Natural killer cell (primary cell): ENCODE measurements around the gene ANKFN1. TPM values are rescaled to one million over a fixed set of nuclear protein-coding genes. Genes with fewer than 3 reads are reported as not detected.

Experiments
- ATAC-seq, 3 donors: fragments of 150-1000 bp in 2 of 3; fragments of 200-7000 bp in 1 of 3; cut with Tn5 transposase; 1 replicate in 1 of 3; 2 replicates in 2 of 3; pipeline ENCODE4 v1.10.0; 2021; ENCODE audit warnings: mild to moderate bottlenecking in 2 of 3, moderate library complexity in 2 of 3
- DNase-seq, 2 donors: peaks; one replicate each; pipeline versions ENCODE4 v3.0.0 to v3.0.0-alpha.2; 2013 to 2021; ENCODE audit warnings: mixed read lengths in 1 of 2
- H3K27ac ChIP-seq: one replicate; pipeline ENCODE4 v1.5.1; 2013; ENCODE audit warnings: mild to moderate bottlenecking, low read length
- H3K27me3 ChIP-seq: one replicate; pipeline ENCODE4 v1.6.1; 2013; ENCODE audit warnings: low read length; ENCODE audit not compliant: control insufficient read depth, insufficient read depth
- H3K36me3 ChIP-seq: one replicate; pipeline ENCODE4 v1.6.1; 2013; ENCODE audit warnings: low read length; ENCODE audit not compliant: control insufficient read depth, insufficient read depth
- H3K4me1 ChIP-seq: one replicate; pipeline ENCODE4 v1.6.1; 2013; ENCODE audit warnings: low read length; ENCODE audit not compliant: control insufficient read depth, insufficient read depth
- H3K4me3 ChIP-seq: one replicate; pipeline ENCODE4 v1.5.1; 2013; ENCODE audit warnings: low read length
- H3K9me3 ChIP-seq: one replicate; pipeline ENCODE4 v1.6.1; 2013; ENCODE audit warnings: low read length; ENCODE audit not compliant: control insufficient read depth, insufficient read depth
- H3K27ac Mint-ChIP-seq, 2 donors: one replicate each; pipeline ENCODE4 v1.8.0; 2022; ENCODE audit warnings: mild to moderate bottlenecking in 2 of 2, mixed read lengths in 2 of 2, moderate library complexity in 1 of 2
- H3K27me3 Mint-ChIP-seq, 2 donors: one replicate each; pipeline ENCODE4 v1.8.0; 2022; ENCODE audit warnings: low read depth in 2 of 2, mixed read lengths in 2 of 2
- H3K36me3 Mint-ChIP-seq: one replicate; pipeline ENCODE4 v1.8.0; 2022; ENCODE audit warnings: mixed read lengths
- H3K4me1 Mint-ChIP-seq, 2 donors: one replicate each; pipeline ENCODE4 v1.8.0; 2022; ENCODE audit warnings: mixed read lengths in 2 of 2
- H3K4me3 Mint-ChIP-seq: one replicate; pipeline ENCODE4 v1.8.0; 2022; ENCODE audit warnings: mild to moderate bottlenecking, moderate library complexity, mixed read lengths
- H3K9me3 Mint-ChIP-seq, 2 donors: one replicate each; pipeline ENCODE4 v1.8.0; 2022; ENCODE audit warnings: mixed read lengths in 2 of 2
- WGBS: methylation state at CpG from one replicate; pipeline ENCODE4 v1.1.7; 2013; ENCODE audit warnings: missing lambda C conversion rate; ENCODE audit not compliant: insufficient coverage; 5-methylcytosine and 5-hydroxymethylcytosine counted together
- intact Hi-C: fragments of 100-400 bp; cut with micrococcal nuclease; formaldehyde crosslinking; loops from one replicate; pipeline ENCODE4 v1.14.2; 2022
- total RNA-seq, 4 donors: library from RNA; stranded (reverse); fragments of 120-200 nt in 1 of 4; gene quantifications; one replicate each; pipeline versions ENCODE4 v1.2.3 to v1.2.4, GENCODE V29; 2013 to 2022
- TF ChIP-seq, protein P1 (sequence below): fragments of 200-600 bp; IDR thresholded peaks from one replicate; pipeline ENCODE4 v1.8.0; 2022; ENCODE audit warnings: antibody characterized with exemption

ANKFN1 gene
- total RNA-seq, 3 donors from 2014 or later (not counting 1 experiment from before 2014, with no cell fraction given), result not detected

DNA sequence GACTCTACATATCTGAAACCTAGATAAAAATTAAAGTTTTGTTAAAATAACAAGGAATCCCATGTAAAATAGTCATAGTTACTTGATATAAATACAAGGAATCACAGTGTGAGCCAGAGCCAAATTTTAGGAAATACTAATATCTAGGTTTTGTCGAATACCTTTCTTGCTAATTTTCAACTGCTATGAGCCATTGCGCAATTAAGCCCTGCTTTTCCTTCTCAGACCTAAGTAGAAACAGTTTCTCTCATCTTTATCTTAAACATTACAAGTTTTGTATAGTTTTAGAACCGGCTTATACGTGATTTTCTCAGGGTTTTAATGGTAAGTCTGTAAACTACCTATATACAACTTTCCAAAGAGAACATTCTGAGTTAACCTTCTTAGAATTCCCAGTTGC, 282.9 kb downstream of the ANKFN1 start:
- Histone ChIP-seq H3K36me3 (no peaks in the 10 kb centered on the region), H3K4me3 (no peak overlapping the region), H3K27ac (no peak overlapping the region), H3K27me3 (no peaks in the 10 kb centered on the region), H3K4me1 (no peaks in the 10 kb centered on the region), H3K9me3 (no peaks in the 10 kb centered on the region)
- H3K9me3 Mint-ChIP-seq, result no peaks in the 10 kb centered on the region
- H3K4me1 Mint-ChIP-seq, result no peaks in the 10 kb centered on the region
- no peak overlapping the region for H3K27ac Mint-ChIP-seq
- intact Hi-C loops, result no loop called here
- no peak for DNase-seq
- H3K36me3 Mint-ChIP-seq, result no peaks in the 10 kb centered on the region
- H3K4me3 Mint-ChIP-seq, result no peak overlapping the region
- peaks cover 8 to 9% of the 10 kb centered on the region in 2 donors for H3K27me3 Mint-ChIP-seq
- TF ChIP-seq, protein P1, sequence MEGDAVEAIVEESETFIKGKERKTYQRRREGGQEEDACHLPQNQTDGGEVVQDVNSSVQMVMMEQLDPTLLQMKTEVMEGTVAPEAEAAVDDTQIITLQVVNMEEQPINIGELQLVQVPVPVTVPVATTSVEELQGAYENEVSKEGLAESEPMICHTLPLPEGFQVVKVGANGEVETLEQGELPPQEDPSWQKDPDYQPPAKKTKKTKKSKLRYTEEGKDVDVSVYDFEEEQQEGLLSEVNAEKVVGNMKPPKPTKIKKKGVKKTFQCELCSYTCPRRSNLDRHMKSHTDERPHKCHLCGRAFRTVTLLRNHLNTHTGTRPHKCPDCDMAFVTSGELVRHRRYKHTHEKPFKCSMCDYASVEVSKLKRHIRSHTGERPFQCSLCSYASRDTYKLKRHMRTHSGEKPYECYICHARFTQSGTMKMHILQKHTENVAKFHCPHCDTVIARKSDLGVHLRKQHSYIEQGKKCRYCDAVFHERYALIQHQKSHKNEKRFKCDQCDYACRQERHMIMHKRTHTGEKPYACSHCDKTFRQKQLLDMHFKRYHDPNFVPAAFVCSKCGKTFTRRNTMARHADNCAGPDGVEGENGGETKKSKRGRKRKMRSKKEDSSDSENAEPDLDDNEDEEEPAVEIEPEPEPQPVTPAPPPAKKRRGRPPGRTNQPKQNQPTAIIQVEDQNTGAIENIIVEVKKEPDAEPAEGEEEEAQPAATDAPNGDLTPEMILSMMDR, result no peak
- ATAC-seq, result no peak
- 94% methylated on average over 4 of the region's 4 CpGs for whole genome bisulfite sequencing

- TF ChIP-seq, protein P1, result no peak
- intact Hi-C loops, result no loop called here
- Histone ChIP-seq H3K9me3 (no peaks in the 10 kb centered on the region), H3K27me3 (no peaks in the 10 kb centered on the region), H3K4me3 (no peak overlapping the region), H3K27ac (no peak overlapping the region), H3K4me1 (no peaks in the 10 kb centered on the region), H3K36me3 (no peaks in the 10 kb centered on the region)
- no peak overlapping the region for H3K4me3 Mint-ChIP-seq
- H3K4me1 Mint-ChIP-seq, result no peaks in the 10 kb centered on the region
- peaks cover 8 to 9% of the 10 kb centered on the region in 2 donors for H3K27me3 Mint-ChIP-seq
- no peaks in the 10 kb centered on the region for H3K36me3 Mint-ChIP-seq
- no peak overlapping the region for H3K27ac Mint-ChIP-seq
- no peaks in the 10 kb centered on the region for H3K9me3 Mint-ChIP-seq
- WGBS, result 47% methylated on average over 2 of the region's 2 CpGs
- ATAC-seq, result no peak
- no peak for DNase-seq
These were observed 287.1 kb downstream of the ANKFN1 start for GRCh38 chr17:56440419-56440818.

DNA sequence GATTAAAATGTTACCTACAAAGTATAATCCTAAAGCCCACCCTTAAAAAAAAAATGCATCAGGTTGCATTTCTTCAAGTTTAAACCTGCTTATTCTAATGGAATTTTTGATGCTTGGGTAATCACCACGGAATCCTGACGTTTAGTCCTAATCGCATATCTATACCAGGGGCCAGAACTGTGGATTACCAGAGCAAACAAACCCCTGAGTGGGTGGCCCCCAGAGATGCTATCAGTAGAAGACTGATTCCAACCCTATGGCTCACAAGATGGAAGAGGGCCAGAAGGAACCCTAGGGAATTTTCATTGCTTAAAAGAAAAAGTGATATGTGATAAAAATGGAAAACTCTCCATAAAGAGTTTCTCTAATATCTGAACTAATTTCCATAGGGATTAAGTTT, 288.0 kb downstream of the ANKFN1 start:
- DNase-seq, result no peak
- Histone ChIP-seq H3K27ac (no peak overlapping the region), H3K36me3 (no peaks in the 10 kb centered on the region), H3K4me3 (no peak overlapping the region), H3K4me1 (no peaks in the 10 kb centered on the region), H3K9me3 (no peaks in the 10 kb centered on the region), H3K27me3 (no peaks in the 10 kb centered on the region)
- Mint-ChIP-seq H3K36me3 (no peaks in the 10 kb centered on the region), H3K4me1 (no peaks in the 10 kb centered on the region), H3K27ac (no peak overlapping the region), H3K4me3 (no peak overlapping the region), H3K9me3 (no peaks in the 10 kb centered on the region), H3K27me3 (peaks cover 8 to 9% of the 10 kb centered on the region in 2 donors)
- no peak for ATAC-seq
- 85% methylated on average over 3 of the region's 3 CpGs for WGBS
- TF ChIP-seq, protein P1, result no peak
- intact Hi-C loops, result no loop called here

DNA sequence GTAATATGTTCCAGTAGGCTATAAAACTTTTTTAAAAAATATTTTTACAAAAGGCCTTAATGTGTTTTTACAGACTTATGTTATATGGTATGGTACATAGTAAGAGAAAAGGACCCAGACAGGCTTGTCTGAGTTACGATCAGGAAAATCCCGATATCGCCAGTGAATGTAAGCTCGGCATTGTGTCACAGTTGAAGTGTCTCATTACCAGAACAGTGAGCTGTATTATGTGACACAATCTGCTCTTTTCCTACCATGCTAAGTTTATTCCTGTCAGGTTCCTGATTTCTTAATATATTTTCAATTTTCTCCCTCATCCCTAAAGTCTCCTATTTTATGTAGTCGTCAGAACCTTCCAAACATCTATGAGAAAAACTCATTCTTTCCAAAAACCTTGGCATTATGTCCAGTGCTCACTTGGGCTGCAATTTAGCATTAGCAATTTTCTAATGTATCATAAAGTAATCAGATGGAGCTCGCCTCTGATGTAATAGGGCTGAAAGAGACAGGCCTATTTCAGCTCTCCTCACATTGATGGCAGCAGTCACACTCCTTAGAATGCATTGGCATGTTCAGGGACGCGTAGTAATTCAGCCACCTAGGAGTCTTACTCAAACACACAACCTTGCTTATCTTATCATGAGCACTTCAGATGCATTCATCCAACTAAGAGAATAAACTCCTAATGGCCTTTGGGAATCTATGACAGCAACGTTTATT, 292.6 kb downstream of the ANKFN1 start:
- H3K9me3 Mint-ChIP-seq, result no peaks in the 10 kb centered on the region
- no peak overlapping the region for H3K4me3 ChIP-seq
- ATAC-seq, result no peak

More for the DNA sequence above, 292.6 kb downstream of the ANKFN1 start:
- H3K4me1 ChIP-seq, result no peaks in the 10 kb centered on the region
- TF ChIP-seq, protein P1, result no peak
- intact Hi-C loops, result no loop called here
- H3K9me3 ChIP-seq, result no peaks in the 10 kb centered on the region
- H3K4me1 Mint-ChIP-seq, result no peaks in the 10 kb centered on the region
- H3K27ac Mint-ChIP-seq, result no peak overlapping the region
- 87% methylated on average over 9 of the region's 9 CpGs for WGBS
- no peaks in the 10 kb centered on the region for H3K36me3 Mint-ChIP-seq
- no peak overlapping the region for H3K27ac ChIP-seq
- no peak for DNase-seq
- H3K4me3 Mint-ChIP-seq, result no peak overlapping the region
- peaks cover 2 to 8% of the 10 kb centered on the region in 2 donors for H3K27me3 Mint-ChIP-seq
- no peaks in the 10 kb centered on the region for H3K27me3 ChIP-seq
- H3K36me3 ChIP-seq, result no peaks in the 10 kb centered on the region
